ENCODE measurements around the gene RBM43. TPM values are rescaled to one million over a fixed set of nuclear protein-coding genes. Genes with fewer than 3 reads are reported as not detected.
"Not testable (repeated sequence)": the region's sequence is repeated elsewhere in the genome, so short reads cannot be mapped to it uniquely, and the experiment has no call there.

RBM43 gene
- 3.5 and 5.2 TPM in 2 replicates for total RNA-seq (2014; rRNA removed; shearing (Covaris generic))

DNA sequence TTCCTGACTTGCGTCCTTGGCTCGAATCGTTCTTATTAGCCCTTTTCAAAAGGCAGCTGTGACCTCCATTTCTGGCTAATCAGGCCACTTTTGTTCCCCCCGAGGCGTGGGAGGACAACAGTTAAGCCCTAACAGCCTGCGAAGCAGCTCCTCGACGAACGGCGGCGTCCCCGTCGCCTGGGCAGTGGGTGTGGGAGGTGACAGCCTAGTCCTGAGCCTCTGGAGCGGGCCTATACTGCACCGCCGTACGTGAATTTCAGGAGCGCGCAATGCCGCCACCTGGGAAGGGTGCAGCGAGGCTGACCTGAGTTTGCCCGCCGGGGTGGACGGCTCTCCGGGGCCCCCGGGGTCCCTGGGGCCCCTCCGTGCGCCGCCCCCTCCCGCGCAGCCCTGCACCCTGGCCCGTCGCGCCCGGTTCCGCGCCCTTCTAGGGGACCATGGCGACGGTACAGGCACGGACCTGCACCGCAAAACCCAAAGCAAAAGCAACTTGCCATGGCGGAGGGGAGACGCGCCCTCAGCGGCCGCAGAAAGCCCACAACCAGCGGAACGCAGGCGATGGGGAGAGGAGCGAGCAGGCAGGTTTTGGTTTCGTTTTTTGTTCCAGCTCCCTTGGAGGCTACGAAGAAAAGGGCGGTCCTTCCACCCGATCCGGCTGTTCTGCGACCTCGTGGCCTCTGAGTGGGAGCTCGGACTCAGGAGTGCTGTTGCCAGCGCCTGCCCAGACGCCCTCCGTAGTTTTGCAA lies at the start of gene RBM43:
TSS of gene RBM43 (minus strand) at position 633 of the 746 bp plus-strand sequence. CDS start at position 497, 136 bp downstream.
- in situ Hi-C loops (cut with HindIII; ENCODE audit: low sequenced_read_pairs), result no loop called here
- DNase-seq (ENCODE audit: low spot score), result peak; percentile 58

DNA sequence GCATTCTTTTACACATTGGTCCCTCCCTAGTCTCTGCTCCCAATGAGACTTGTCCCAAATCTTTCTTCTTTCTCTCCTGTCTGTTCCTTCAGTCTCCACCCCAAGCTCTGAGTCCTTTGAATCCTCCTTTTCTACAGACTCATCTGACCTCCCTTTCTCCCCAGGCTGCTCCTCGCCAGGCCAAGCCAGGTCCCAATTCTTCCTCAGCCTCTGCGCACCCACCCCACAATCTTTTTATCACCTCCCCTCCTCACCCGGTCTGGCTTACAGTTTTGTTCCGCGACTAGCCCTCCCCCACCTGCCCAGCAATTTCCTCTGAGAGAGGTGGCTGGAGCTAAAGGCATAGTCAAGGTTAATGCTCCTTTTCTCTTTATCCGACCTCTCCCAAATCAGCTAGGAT lies 48.6 kb upstream of the RBM43 start:
- in situ Hi-C loops (cut with HindIII; ENCODE audit: low sequenced_read_pairs); DNase-seq (ENCODE audit: low spot score): not testable (repeated sequence)

DNA sequence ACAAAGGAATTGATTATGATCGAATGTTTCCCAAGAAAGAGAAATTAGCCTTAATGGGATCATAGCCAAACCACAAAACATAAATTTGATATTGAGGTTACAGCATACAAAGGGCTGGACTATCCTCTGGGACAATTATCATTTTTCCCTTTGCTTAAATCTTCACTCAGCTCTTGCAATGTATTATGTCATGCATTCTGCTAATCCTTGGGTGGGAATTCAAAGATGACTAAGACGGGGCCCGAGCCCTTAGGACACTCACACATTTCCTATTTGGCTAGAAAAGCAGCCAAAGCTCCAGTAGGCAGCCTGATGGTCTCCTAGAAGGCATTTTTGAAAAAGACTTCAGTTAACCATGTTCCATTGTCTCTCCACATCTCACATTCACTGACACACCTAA lies 45.0 kb upstream of the RBM43 start:
- in situ Hi-C loops (cut with HindIII; ENCODE audit: low sequenced_read_pairs), result no loop called here
- DNase-seq (ENCODE audit: low spot score), result no peak

DNA sequence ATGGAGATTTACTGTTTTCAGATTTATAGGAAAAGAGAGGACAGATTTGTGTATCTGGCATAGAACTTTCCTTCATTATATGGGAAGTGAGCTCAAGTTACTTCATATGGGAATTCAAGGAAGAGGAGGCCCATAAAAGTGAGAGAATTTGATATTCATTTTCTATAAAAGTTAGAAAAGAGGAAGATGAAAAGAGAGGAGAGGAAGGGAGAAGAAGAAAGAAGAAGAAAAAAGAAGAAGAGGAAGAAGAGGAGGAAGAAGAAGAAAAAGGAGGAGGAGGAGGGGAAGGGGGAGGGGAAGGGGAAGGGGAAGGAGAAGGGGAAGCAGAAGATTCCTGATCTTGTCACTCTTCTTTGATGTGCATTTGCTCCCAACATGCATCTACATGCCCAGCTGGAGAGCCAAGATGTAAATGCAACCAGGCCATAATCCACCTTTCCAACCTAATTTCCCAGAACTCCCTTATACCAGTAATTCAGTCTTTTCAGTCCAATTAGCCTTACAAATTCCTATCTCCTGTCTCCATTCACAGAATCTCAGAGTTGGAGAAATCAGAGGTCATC lies 43.5 kb upstream of the RBM43 start:
- in situ Hi-C loops (cut with HindIII; ENCODE audit: low sequenced_read_pairs), result no loop called here
- no peak for DNase-seq (ENCODE audit: low spot score)

GRCh38 chr2:151302879-151303278 lies 41.2 kb upstream of the RBM43 start:
- DNase-seq (ENCODE audit: low spot score), result no peak
- in situ Hi-C loops (cut with HindIII; ENCODE audit: low sequenced_read_pairs), result no loop called here

GRCh38 chr2:151302404-151302803 lies 40.7 kb upstream of the RBM43 start:
- no peak for DNase-seq (ENCODE audit: low spot score)
- in situ Hi-C loops (cut with HindIII; ENCODE audit: low sequenced_read_pairs), result no loop called here

DNA sequence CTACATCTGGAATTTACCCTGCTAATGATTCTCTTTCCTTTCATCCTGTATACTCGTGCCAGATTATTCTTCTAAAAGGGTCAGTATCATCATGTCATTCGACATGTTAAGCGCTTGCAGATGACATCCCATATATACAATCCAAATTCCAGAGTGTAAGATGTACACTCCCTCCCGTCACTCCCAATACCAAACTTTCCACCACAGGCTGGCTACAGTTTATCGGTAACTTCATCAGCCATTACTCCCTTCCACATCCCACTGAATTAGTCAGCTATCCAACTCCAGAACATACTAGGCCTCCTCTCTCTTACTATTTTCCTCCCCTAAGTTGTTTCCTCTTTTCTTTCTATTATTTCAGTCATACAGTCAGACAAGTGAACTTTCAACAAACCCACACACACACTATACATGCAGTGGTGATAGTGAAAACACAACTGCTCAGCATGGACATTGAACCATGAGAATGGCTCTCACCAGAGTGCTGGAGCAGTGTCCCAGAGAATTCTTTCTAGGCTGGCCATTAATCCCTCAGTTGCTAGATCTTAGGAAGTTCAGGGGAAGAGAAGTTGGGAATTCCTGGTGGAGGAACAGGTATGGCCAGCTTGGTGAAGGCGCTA lies 38.4 kb upstream of the RBM43 start:
- DNase-seq (ENCODE audit: low spot score), result no peak
- in situ Hi-C loops (cut with HindIII; ENCODE audit: low sequenced_read_pairs), result no loop called here

DNA sequence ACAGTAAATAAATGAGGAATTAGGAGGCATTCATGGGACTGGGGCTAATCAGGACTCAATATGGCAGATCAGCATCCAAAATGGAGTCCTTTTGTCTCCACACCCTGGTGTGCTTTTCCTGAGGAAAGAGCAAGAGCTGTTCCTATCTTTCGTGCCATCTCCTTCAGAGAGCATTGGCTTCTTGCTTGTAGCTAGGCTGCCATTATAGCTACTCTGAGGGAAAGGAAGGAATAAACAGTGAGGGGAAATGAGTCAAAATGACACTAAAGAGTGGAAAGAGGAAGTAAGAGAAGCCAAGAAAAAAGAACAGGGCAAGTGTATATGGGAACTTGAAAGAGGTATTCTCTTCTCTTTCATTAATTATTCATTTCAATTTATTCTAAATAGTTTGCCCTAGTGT lies 36.2 kb upstream of the RBM43 start:
- DNase-seq (ENCODE audit: low spot score), result no peak
- in situ Hi-C loops (cut with HindIII; ENCODE audit: low sequenced_read_pairs), result no loop called here

DNA sequence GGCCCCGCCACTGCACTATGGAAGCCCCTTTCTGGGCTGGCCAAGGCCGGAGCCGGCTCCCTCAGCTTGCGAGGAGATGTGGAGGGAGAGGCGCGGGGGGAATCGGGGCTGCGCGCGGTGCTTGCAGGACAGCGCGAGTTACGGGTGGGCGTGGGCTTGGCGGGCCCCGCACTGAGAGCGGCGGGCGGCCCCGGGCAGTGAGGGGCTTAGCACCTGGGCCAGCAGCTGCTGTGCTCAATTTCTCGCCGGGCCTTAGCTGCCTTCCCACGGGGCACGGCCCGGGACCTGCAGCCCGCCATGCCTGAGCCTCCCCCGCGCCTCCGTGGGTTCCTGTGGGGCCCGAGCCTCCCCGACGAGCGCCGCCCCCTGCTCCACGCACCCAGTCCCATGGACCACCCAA lies 34.3 kb upstream of the RBM43 start:
- DNase-seq (ENCODE audit: low spot score); in situ Hi-C loops (cut with HindIII; ENCODE audit: low sequenced_read_pairs): not testable (repeated sequence)

DNA sequence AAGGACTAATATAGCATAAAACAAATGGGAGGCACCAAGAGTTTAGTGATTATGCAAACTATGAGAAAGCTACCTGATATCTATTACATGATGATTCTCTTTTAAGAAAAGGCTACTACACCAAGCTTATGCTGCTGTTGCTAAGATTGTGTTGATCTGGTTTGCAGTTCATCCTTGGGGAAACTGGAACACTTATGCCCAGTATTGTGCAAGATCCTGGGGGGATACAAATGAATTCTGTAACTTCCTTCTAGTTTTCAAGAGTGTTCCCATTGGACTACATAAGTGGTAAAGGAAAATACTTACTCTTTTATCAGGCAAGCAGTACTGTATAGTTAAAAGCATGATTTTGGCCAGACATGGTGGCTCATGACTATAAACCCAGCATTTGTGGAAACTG lies 30.9 kb upstream of the RBM43 start:
- no peak for DNase-seq (ENCODE audit: low spot score)
- in situ Hi-C loops (cut with HindIII; ENCODE audit: low sequenced_read_pairs), result no loop called here

DNA sequence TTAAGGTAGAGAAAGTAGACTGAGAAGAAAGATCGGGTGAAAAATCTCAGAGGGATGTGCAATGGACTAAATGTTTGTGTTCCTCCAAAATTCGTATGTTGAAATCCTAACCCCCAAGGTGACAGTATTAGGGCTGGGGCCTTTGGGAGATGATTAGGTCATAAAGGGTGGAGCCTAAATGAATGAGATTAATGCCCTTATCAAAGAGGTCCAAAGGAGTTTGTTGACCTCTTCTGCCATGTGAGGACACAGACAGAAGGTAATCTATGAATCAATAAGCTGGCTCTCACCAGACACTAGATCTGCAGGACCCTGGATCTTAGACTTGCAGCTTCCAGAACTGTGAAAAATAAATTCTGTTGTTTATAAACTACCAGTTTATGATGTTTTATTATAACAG lies 30.5 kb upstream of the RBM43 start:
- in situ Hi-C loops (cut with HindIII; ENCODE audit: low sequenced_read_pairs), result no loop called here

GRCh38 chr2:151291224-151291623 lies 29.6 kb upstream of the RBM43 start:
- in situ Hi-C loops (cut with HindIII; ENCODE audit: low sequenced_read_pairs), result no loop called here
- no peak for DNase-seq (ENCODE audit: low spot score)

More for the DNA sequence above, 30.5 kb upstream of the RBM43 start:
- no peak for DNase-seq (ENCODE audit: low spot score)

DNA sequence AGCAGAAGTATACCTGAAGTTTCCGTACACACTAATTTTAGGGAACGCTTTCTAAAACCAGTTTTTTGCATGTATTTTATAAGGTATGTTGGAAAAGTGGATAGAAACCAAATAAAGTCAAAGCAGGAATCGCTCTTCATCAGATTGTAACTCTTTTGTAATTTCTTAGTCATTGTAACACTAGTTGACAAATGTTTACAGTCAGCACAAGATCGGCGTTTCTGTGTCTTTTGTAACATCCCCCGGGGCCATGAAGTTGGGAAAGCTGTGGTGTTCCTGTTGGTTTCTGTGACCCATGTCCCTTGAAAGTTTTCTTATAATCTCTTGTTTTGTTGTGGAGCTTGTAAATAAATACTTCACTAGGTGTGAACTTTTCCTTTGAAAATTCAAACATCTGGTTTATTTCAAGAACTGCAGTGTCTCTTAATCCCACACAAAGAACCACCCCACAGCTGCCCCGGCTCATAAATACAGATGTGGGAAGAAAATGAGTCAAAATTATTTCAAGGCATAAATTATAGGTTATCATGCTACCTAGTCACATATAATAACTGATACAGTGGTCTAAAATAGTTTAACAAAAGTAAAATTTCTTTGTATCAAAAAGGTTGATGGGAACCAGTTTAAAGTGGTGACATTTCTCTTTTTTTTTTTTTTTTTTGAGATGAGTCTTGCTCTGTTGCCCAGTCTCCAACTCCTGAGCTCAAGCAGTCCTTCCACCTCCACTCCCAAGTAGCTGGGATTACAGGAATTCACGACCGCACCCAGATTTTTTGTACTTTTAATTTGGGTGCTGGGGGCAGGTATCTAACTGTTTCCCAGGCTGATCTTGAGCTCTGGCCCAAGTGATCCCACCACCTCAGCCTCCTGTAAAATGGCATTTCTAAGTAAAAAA lies 28.6 kb upstream of the RBM43 start:
- no peak for DNase-seq (ENCODE audit: low spot score)
- in situ Hi-C loops (cut with HindIII; ENCODE audit: low sequenced_read_pairs), result no loop called here

GRCh38 chr2:151287513-151288250 lies 26.0 kb upstream of the RBM43 start:
- in situ Hi-C loops (cut with HindIII; ENCODE audit: low sequenced_read_pairs), result no loop called here
- DNase-seq (ENCODE audit: low spot score), result no peak

- in situ Hi-C loops (cut with HindIII; ENCODE audit: low sequenced_read_pairs), result no loop called here
Measured at GRCh38 chr2:151282401-151282800, 20.7 kb upstream of the RBM43 start.

DNA sequence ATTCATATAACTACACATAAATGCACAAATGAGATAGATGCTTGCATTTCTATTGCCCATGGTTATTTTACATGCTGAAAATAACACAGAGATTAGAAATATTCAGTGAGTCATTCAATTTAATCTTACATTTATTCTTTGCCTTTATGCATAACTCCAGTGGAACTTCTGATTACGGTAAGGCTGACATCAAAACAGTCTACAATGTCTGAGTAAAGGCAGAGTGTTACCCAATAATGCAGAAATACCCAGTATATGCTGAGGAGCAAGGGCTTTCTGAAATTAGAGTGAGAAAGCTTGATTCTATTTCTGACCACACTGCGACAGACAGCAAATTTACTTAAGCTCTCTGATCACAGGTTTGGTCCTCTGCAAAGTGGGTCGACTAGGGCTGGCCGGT lies 18.6 kb upstream of the RBM43 start:
- in situ Hi-C loops (cut with HindIII; ENCODE audit: low sequenced_read_pairs), result no loop called here
- no peak for DNase-seq (ENCODE audit: low spot score)

More at GRCh38 chr2:151282401-151282800, 20.7 kb upstream of the RBM43 start:
- DNase-seq (ENCODE audit: low spot score), result no peak

DNA sequence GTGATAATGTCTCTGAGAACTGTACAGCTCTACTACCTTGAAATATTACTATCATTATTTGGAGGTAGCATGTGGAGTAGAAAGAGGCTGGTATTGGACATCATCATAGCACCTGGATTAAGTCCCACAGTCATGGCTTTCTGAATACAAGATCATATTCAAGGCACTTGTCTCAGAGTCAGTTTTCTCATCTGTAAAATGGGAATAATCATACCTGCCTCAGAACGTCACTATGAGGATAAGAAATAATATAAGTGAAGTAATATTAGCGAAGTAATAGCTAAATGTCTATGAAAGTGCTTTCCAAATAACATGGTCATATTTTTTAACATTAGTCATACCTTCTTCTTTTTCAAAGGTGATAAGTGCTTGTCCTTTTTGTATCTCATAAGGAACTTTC lies 16.8 kb upstream of the RBM43 start:
- in situ Hi-C loops (cut with HindIII; ENCODE audit: low sequenced_read_pairs), result no loop called here
- no peak for DNase-seq (ENCODE audit: low spot score)

- no peak for DNase-seq (ENCODE audit: low spot score)
- in situ Hi-C loops (cut with HindIII; ENCODE audit: low sequenced_read_pairs), result no loop called here
Measured at GRCh38 chr2:151277067-151277466, 15.4 kb upstream of the RBM43 start.

DNA sequence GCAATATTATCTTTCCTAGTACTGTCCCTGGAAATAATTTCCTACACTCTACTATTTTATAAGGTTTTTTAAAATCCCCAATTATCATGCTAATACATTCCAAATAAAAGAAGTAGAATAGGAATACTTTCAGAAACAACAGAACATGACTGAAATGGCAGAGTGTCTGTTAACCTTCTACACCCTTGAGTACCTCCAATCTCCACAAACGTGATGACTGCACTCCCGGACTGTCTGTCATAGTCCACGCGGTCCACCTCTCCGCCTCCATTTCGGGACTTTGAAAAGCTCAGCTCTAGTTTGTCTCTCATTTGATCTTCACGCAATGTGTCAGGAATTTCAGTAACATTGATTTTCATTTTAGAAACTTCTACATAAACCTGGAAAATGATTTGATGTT lies 13.6 kb upstream of the RBM43 start:
- in situ Hi-C loops (cut with HindIII; ENCODE audit: low sequenced_read_pairs), result no loop called here
- no peak for DNase-seq (ENCODE audit: low spot score)
